Activated naive CD4-positive, alpha-beta T cell treated with Interleukin-2 at 50 U/mL for 16 hours (primary cell): ENCODE results near the gene FAM241A.
"Not testable (repeated sequence)": the region's sequence is repeated elsewhere in the genome, so short reads cannot be mapped to it uniquely, and the experiment has no call there.

Experiments used
- DNase-seq: peaks from one replicate; pipeline ENCODE4 v3.0.0-alpha.2; 2020

The FAM241A gene

GRCh38 chr4:112145326-112145789, at the start of gene FAM241A:
Gene FAM241A (plus strand): TSS chr4:112145454. CDS start chr4:112145581, 127 bp downstream.
- DNase-seq: peak; percentile 91

- no peak for DNase-seq
Measured at GRCh38 chr4:112098841-112099530, 46.3 kb upstream of the FAM241A start.

GRCh38 chr4:112099701-112100297, 45.5 kb upstream of the FAM241A start:
- no peak for DNase-seq

GRCh38 chr4:112102875-112103370, 42.3 kb upstream of the FAM241A start:
- no peak for DNase-seq

- DNase-seq: no peak
Measured at GRCh38 chr4:112105201-112105969, 39.9 kb upstream of the FAM241A start.

GRCh38 chr4:112109360-112110058, 35.7 kb upstream of the FAM241A start:
- no peak for DNase-seq

- DNase-seq: no peak
Measured at GRCh38 chr4:112110059-112110425, 35.2 kb upstream of the FAM241A start.

- no peak for DNase-seq
Measured at GRCh38 chr4:112111306-112111705, 33.9 kb upstream of the FAM241A start.

- DNase-seq: not testable (repeated sequence)
Measured at GRCh38 chr4:112112095-112112494, 33.2 kb upstream of the FAM241A start.

- DNase-seq: no peak
Measured at GRCh38 chr4:112112590-112113170, 32.6 kb upstream of the FAM241A start.

DNA sequence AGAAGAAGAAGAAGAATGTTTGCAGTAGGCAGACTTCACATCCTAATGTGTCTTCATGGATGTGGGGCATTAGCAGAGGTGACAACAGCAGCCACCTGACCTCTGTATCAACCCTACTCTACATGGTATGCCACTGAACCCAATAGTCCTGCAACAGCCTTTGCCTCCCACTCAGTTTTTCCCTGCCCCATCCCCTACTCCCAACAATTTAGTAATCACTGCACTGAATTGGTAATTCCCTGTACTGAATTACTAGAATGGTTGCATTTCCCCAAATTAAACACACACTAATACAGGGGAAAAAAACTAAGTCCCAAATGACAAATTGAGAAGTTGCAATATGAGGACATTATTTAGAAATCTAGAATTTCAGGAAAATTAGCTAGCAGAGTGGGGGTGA, 31.4 kb upstream of the FAM241A start:
- no peak for DNase-seq

DNA sequence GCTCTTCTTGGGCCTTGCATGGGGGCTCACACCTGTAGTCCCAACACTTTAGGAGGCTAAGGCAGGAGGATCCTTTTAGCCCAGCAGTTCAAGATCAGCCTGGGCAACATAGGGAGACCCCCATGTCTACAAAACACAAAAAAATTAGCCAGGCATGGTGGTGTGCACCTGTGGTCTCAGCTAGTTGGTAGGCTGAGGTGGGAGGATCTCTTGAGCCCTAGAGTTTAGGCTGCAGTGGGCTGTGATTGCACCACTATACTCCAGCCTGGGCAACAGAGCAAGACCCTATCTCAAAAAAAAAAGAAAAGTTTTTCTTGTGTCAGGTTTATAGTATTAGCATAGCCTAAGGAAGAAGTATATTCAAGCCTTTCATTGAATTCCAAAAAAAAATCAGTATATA, 30.8 kb upstream of the FAM241A start:
- no peak for DNase-seq

GRCh38 chr4:112118742-112119352, 26.4 kb upstream of the FAM241A start:
- DNase-seq: no peak

DNA sequence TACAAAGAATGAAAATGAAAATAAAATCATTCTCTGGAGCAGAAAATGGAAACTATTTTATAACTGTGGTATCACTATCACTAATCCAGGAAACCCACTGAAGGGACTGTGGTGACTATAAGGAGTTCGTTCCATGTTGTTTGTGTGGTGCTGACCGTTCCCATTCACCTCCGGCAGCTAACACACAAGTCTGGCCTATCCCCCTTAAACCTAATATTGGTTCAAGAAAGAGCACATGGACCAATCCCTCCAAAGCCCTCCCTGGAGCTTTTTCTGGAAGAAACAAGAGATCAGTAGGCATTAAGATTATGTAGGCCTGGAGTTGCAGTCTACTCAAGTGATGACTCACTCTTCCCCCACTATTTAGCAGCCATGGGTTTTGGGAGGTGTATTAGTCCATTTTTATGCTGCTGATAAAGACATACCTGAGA, 25.9 kb upstream of the FAM241A start:
- peak; percentile 20 for DNase-seq

DNA sequence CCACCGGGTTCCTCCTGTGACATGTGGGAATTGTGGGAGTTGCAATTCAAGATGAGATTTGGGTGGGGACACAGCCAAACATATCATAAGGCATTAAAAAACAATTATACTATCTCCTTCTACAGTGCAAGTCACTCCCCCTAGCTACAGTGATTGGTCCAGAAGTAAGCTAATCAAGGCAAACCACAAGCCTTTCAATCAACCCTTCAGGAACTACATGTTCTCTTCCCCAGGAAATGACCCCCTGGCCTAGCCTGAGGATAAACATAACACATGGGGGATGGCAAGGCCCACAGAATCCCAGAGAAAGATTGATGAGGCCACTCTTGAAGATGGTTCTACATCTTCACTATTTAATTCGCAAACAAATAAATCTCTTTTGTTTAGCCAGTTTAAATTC, 25.2 kb upstream of the FAM241A start:
- DNase-seq: no peak

GRCh38 chr4:112125416-112125815, 19.8 kb upstream of the FAM241A start:
- no peak for DNase-seq

- DNase-seq: no peak
Measured at GRCh38 chr4:112127048-112127637, 18.1 kb upstream of the FAM241A start.

DNA sequence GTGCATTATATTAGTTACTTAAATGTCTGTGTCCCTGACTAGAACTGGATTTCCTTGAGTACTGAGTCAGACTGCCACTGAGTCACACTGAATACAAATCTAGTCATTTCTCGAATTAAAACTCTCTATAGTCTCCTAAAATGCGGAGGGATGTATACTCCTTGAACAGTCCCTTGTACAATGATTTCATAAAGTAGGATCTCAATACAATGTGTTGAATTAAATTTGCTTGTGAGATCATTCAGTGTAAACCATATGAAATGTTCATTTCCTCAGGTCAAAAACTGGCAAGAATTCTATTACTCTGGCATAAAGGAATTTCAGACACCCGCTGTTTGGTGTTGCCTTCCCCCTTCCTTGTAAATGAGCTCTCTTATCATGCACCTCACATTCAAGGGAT, 17.5 kb upstream of the FAM241A start:
- DNase-seq: no peak

DNA sequence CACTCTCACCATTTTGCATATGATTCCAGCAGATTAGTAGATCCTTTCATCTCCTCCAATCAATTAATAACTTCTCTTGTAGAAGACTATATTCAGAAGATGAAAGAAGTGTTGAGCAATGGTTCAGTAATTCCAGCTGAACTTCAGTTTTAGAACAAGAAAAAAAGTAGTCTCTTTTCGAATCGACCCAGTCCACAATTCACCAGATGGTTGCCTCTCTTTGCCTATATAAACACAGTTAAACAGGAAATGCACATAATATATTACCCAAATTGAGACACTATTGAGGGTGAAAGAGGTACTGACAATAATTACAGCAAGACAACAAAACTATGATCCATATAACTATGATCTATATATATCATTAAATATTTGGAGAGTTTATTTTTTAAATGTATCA, 16.8 kb upstream of the FAM241A start:
- no peak for DNase-seq

DNA sequence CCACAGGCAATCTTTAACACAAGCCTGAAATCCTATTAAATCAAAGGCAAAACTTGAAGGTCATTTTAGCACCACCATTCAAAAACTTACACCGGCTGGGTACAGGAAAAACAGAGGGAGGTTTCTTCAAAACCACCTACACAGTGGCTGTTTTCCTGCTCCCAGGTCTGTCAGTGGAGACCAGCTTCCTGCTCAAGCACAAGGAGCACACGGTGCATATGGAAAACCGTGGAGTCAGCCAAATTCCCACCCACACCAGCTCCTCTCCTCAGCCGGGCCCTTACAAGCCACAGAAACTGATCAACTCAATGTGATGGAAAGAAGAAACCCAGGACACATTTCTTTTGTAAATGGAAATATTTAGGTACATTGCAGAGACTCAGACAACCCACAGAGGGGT, 14.3 kb upstream of the FAM241A start:
- no peak for DNase-seq

DNA sequence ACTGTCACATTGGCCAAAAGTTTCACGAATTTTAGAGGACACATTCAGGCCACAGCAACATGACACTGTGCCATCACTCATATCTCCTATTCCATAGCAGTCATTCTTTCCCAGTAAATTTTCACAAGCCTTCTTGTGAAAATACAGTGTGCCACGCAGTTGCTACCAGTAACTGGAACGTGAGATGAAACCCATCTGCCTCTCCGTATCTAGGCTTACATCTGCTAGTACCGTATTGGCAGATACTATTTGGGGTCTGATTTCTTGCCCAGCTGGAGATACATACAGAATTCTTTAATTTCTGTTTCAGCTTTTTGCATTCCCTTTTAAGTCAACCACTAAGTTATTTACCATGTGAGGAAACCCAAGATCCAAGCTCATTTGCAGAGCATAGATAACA, 8.7 kb upstream of the FAM241A start:
- DNase-seq: no peak

DNA sequence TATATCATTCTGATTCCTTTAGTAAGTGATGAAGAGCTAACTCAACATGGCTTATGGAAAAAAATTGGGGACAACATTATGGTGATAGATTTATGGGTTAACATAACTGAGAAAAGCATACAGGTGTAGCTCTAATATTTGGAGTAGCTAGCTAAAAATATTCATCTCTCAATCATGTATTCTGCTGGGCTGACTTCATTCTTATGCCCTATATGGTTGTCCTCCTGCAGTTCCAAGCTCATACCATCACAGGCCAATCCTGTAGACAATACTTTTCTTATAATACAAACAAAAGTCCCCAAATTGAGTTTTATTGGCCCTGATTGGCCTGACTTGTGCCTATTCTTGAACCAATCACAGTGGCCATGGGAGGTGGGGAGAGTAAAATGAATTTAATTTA, 6.7 kb upstream of the FAM241A start:
- DNase-seq: no peak
